HL-60 (cell line): ENCODE measurements around the gene PPP2R5C.

Experiments
- CTCF ChIP-seq: IDR thresholded peaks from one replicate; pipeline ENCODE4 v1.5.1; 2011; ENCODE audit warnings: low read length, control low read depth, inconsistent platforms; ENCODE audit not compliant: insufficient read depth
- POLR2AphosphoS5 ChIP-seq: IDR thresholded peaks from 2 replicates; pipeline ENCODE4 v1.6.1; 2012; ENCODE audit warnings: low read depth

DNA sequence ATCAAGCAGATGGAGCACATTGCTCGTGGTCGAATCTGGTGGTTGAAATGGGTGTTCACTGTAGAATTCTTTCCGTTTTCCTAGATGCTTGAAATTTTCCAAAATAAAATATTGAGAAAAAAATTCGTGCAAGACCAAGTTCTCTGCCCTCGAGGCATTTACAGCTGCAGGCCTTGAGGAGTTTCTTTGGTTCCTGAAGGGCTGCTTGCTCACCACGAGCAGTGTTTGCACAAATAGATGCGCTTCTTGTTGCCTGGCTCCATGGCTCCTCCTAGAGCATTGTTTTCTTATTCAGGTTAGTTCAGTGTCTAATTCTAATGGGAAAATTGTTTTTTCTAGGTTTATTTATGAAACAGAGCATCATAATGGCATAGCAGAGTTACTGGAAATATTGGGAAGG is 128.4 kb downstream of the PPP2R5C start:
- TF ChIP-seq CTCF (no peak), POLR2AphosphoS5 (no peak)
